Spleen (tissue), 7 donors: ENCODE measurements around the gene FBXO28.

ENCODE experiments used
- CTCF ChIP-seq, 11 experiments: fragments of 200-600 bp in 7 of 11; fragments of 450-650 bp in 4 of 11; sonication (generic) in 4 of 11; IDR thresholded peaks in 8 of 11; conservative IDR thresholded peaks in 3 of 11; 1 replicate in 7 of 11; 2 replicates in 4 of 11; pipeline versions ENCODE4 v1.4.0 to v1.8.0; 2016 to 2021; ENCODE audit warnings: antibody characterized with exemption in 11 of 11, inconsistent platforms in 4 of 11, mild to moderate bottlenecking in 1 of 11
- POLR2A ChIP-seq, 3 donors: fragments of 450-650 bp; IDR thresholded peaks; one replicate each; pipeline ENCODE4 v1.5.1; 2017; ENCODE audit warnings: antibody characterized with exemption in 3 of 3, mild to moderate bottlenecking in 1 of 3
- POLR2AphosphoS5 ChIP-seq, 3 donors: sonication (generic); formaldehyde crosslinking; IDR thresholded peaks; one replicate each; pipeline ENCODE4 v1.5.1; 2017; ENCODE audit warnings: antibody characterized with exemption in 3 of 3
- donor health status: DM: no; HTN: no; CAD: no; lungs with moderate emphysema.
- donor health status: DM: no; HTN: no; CAD: no.
- donor health status: DM: no; HTN: no; CAD: no.

DNA sequence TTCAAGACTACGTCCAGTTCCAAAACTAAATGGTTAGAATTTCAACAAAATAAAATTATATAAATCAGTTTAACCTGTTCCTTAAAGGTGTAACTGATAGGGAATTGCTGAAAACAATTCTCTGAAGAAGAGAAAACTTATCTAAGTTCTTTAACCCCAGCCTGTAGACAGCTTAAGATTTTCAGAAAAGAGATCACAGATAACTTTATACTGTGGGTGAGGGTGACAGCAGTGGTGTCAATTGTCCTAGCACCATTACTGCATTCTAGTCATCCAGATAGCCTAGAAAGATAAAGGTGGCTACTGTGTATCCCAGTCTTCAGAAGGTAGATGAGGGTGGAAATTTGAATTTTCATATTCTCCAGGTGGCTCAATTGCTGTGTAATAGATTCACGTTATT, 49.4 kb downstream of the FBXO28 start:
- no peak for TF ChIP-seq CTCF (IDR thresholded peaks at IDR 0.05 in 8 of 11, conservative IDR thresholded peaks at IDR 0.05 in 3 of 11)
- no peak for TF ChIP-seq POLR2A (IDR thresholded peaks at IDR 0.05)
- no peak for TF ChIP-seq POLR2AphosphoS5 (IDR thresholded peaks at IDR 0.05)
